ENCODE measurements around the gene HMCES.

The HMCES gene

GRCh38 chr3:129231331-129232119 is 47.1 kb upstream of the HMCES start:
- Histone ChIP-seq H2AFZ (ENCODE audit: low read depth, low read length) (no peak overlapping the region), H3K79me2 (ENCODE audit: insufficient read depth, low read length) (no peaks in the 10 kb centered on the region), H3K27me3 (ENCODE audit: insufficient read depth, low read length, poor library complexity) (no peaks in the 10 kb centered on the region), H3K9ac (ENCODE audit: low read depth, low read length) (no peak overlapping the region), H3K36me3 (ENCODE audit: insufficient read depth, low read length) (no peaks in the 10 kb centered on the region), H3K27ac (ENCODE audit: low read length) (no peak overlapping the region), H3K4me2 (ENCODE audit: insufficient read depth, low read length) (no peak overlapping the region), H3K9me3 (ENCODE audit: insufficient read depth, low read length, severe bottlenecking) (no peaks in the 10 kb centered on the region), H3K4me1 (ENCODE audit: insufficient read depth, low read length) (no peaks in the 10 kb centered on the region), H4K20me1 (ENCODE audit: insufficient read depth, low read length) (no peaks in the 10 kb centered on the region), H3K4me3 (ENCODE audit: low read depth in 1 of 2, low read length in 2 of 2) (no peak overlapping the region)
- TF ChIP-seq CTCF (IDR thresholded peaks at IDR 0.05; ENCODE audit: borderline replicate concordance, extremely low read depth, low read length, poor library complexity, severe bottlenecking): no peak
- no peak for TF ChIP-seq EZH2 (IDR thresholded peaks at IDR 0.05; ENCODE audit: borderline replicate concordance, low read depth, low read length, severe bottlenecking)
- ATAC-seq (ENCODE audit: insufficient read depth, low read depth): no peak
- DNase-seq: no peak

DNA sequence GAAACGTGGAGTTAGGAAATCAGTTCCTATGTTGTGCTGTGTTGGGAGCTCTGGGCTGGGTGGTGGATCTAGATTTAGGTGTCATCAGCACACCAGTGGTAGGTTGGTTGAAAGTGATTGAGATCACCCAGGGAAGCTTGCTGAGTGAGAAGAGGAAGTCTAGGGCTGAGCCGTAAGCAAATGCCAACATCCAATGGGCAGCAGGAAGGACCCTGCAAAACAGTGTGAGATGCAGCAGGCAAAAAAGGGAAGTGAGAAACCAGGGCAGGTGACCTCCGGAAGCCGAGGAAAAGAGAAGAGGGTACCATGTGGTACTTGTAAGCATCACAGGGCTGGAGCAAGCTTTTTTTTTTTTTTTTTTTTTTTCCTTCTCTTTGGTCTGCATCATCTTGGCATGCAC is 45.1 kb upstream of the HMCES start:
- Histone ChIP-seq H3K36me3 (ENCODE audit: insufficient read depth, low read length) (no peaks in the 10 kb centered on the region), H3K9me3 (ENCODE audit: insufficient read depth, low read length, severe bottlenecking) (no peaks in the 10 kb centered on the region), H2AFZ (ENCODE audit: low read depth, low read length) (no peak overlapping the region), H3K9ac (ENCODE audit: low read depth, low read length) (no peak overlapping the region), H3K4me2 (ENCODE audit: insufficient read depth, low read length) (no peak overlapping the region), H3K4me1 (ENCODE audit: insufficient read depth, low read length) (no peaks in the 10 kb centered on the region), H3K27me3 (ENCODE audit: insufficient read depth, low read length, poor library complexity) (no peaks in the 10 kb centered on the region), H3K79me2 (ENCODE audit: insufficient read depth, low read length) (no peaks in the 10 kb centered on the region), H4K20me1 (ENCODE audit: insufficient read depth, low read length) (no peaks in the 10 kb centered on the region), H3K4me3 (ENCODE audit: low read depth in 1 of 2, low read length in 2 of 2) (no peak overlapping the region), H3K27ac (ENCODE audit: low read length) (no peak overlapping the region)
- ATAC-seq (ENCODE audit: insufficient read depth, low read depth) (no peak), DNase-seq (no peak)
- TF ChIP-seq CTCF (IDR thresholded peaks at IDR 0.05; ENCODE audit: borderline replicate concordance, extremely low read depth, low read length, poor library complexity, severe bottlenecking) (no peak), EZH2 (IDR thresholded peaks at IDR 0.05; ENCODE audit: borderline replicate concordance, low read depth, low read length, severe bottlenecking) (no peak)

- Histone ChIP-seq H3K27ac (ENCODE audit: low read length) (no peak overlapping the region), H3K4me2 (ENCODE audit: insufficient read depth, low read length) (no peak overlapping the region), H3K79me2 (ENCODE audit: insufficient read depth, low read length) (no peaks in the 10 kb centered on the region), H3K9me3 (ENCODE audit: insufficient read depth, low read length, severe bottlenecking) (no peaks in the 10 kb centered on the region), H3K27me3 (ENCODE audit: insufficient read depth, low read length, poor library complexity) (no peaks in the 10 kb centered on the region), H3K36me3 (ENCODE audit: insufficient read depth, low read length) (no peaks in the 10 kb centered on the region), H3K4me1 (ENCODE audit: insufficient read depth, low read length) (no peaks in the 10 kb centered on the region), H3K4me3 (ENCODE audit: low read depth in 1 of 2, low read length in 2 of 2) (no peak overlapping the region), H3K9ac (ENCODE audit: low read depth, low read length) (no peak overlapping the region), H4K20me1 (ENCODE audit: insufficient read depth, low read length) (no peaks in the 10 kb centered on the region), H2AFZ (ENCODE audit: low read depth, low read length) (no peak overlapping the region)
- ATAC-seq (ENCODE audit: insufficient read depth, low read depth) (no peak), DNase-seq (no peak)
- TF ChIP-seq CTCF (IDR thresholded peaks at IDR 0.05; ENCODE audit: borderline replicate concordance, extremely low read depth, low read length, poor library complexity, severe bottlenecking) (no peak), EZH2 (IDR thresholded peaks at IDR 0.05; ENCODE audit: borderline replicate concordance, low read depth, low read length, severe bottlenecking) (no peak)
Observed at GRCh38 chr3:129234441-129234840, 44.2 kb upstream of the HMCES start.
